HepG2 (cell line): ENCODE data around the gene LAMC3. TPM values are rescaled to one million over a fixed set of nuclear protein-coding genes. Genes with fewer than 3 reads are reported as not detected.

Experiments
- ATAC-seq: fragments of 200-7000 bp; cut with Tn5 transposase; 3 replicates; pipeline ENCODE4 v1.9.1; 2020; ENCODE audit warnings: mild to moderate bottlenecking, moderate library complexity
- BruUV-seq: library from RNA; stranded (reverse); fragments of 400-500 nt; replicated peaks from 2 replicates; lab custom pipeline; 2021; lab: Mats Ljungman, UMichigan
- CTCF ChIA-PET: fragments of 300-600 bp; formaldehyde crosslinking; extraction: SDS; loops from one replicate; lab custom pipeline; 2021; ENCODE audit warnings: low total read pairs, inconsistent platforms, low intra/inter-chr PET ratio; lab: Yijun Ruan, JAX
- POLR2A ChIA-PET: fragments of 350-600 bp; sonication (Branson Sonifier 250); formaldehyde crosslinking; loops from one replicate; lab custom pipeline; 2020; ENCODE audit warnings: antibody characterized with exemption, inconsistent platforms; lab: Yijun Ruan, JAX
- DNase-seq: peaks from one replicate; pipeline ENCODE4 v3.0.0-alpha.2; 2015; ENCODE audit warnings: low spot score
- FAIRE-seq: peaks from 3 replicates; lab custom pipeline; 2011; peaks lifted over from hg19 to GRCh38; lab: Jason Lieb, UNC
- H2AFZ ChIP-seq: one replicate; pipeline ENCODE4 v1.6.1; 2011; ENCODE audit warnings: low read length, inconsistent platforms
- H3K27ac ChIP-seq: fragments of 300-600 bp; 3 replicates; pipeline ENCODE4 v1.8.0; 2011; ENCODE audit warnings: mixed run types, mild to moderate bottlenecking, mixed read lengths, low read length, inconsistent platforms; ENCODE audit not compliant: insufficient read depth; ENCODE audit errors: extremely low read length
- H3K27me3 ChIP-seq, 2 experiments: fragments of 200-600 bp in 1 of 2; 2 replicates in 1 of 2; 3 replicates in 1 of 2; pipeline versions ENCODE4 v1.6.0 to v1.8.0; 2011; ENCODE audit warnings: low read length in 2 of 2, mild to moderate bottlenecking in 2 of 2, moderate library complexity in 2 of 2, inconsistent platforms in 1 of 2; ENCODE audit not compliant: insufficient read depth in 2 of 2, control insufficient read depth in 1 of 2
- H3K36me3 ChIP-seq, 2 experiments: fragments of 200-600 bp in 1 of 2; replicated peaks in 1 of 2; 2 replicates in 1 of 2; 3 replicates in 1 of 2; pipeline versions ENCODE4 v1.5.1 to v1.8.0; 2011; ENCODE audit warnings: low read length in 2 of 2, inconsistent platforms in 1 of 2; ENCODE audit not compliant: insufficient read depth in 2 of 2, control insufficient read depth in 1 of 2
- H3K4me1 ChIP-seq: 2 replicates; pipeline ENCODE4 v1.5.1; 2012; ENCODE audit warnings: low read length, inconsistent platforms; ENCODE audit not compliant: insufficient read depth
- H3K4me2 ChIP-seq: 2 replicates; pipeline ENCODE4 v1.6.0; 2011; ENCODE audit warnings: low read depth, low read length, inconsistent platforms
- H3K4me3 ChIP-seq, 3 experiments: fragments of 200-600 bp in 1 of 3; sonication (generic), shearing (Covaris generic) in 1 of 3; replicated peaks in 1 of 3; 2 replicates each; pipeline ENCODE4 v1.5.1; 2011 to 2016; ENCODE audit warnings: low read length in 3 of 3, inconsistent platforms in 2 of 3, low read depth in 2 of 3, mild to moderate bottlenecking in 2 of 3, control low read depth in 1 of 3, mixed read lengths in 1 of 3; ENCODE audit not compliant: insufficient read depth in 1 of 3
- H3K79me2 ChIP-seq: one replicate; pipeline ENCODE4 v1.6.1; 2011; ENCODE audit warnings: low read length, inconsistent platforms; ENCODE audit not compliant: insufficient read depth
- H3K9ac ChIP-seq: 2 replicates; pipeline ENCODE4 v1.6.0; 2011; ENCODE audit warnings: mild to moderate bottlenecking, low read depth, low read length, inconsistent platforms; ENCODE audit not compliant: insufficient read depth
- H3K9me3 ChIP-seq: 2 replicates; pipeline ENCODE4 v1.5.1; 2012; ENCODE audit warnings: mild to moderate bottlenecking, low read length
- H4K20me1 ChIP-seq: 2 replicates; pipeline ENCODE4 v1.6.0; 2011; ENCODE audit warnings: inconsistent platforms, mild to moderate bottlenecking, low read length, moderate library complexity; ENCODE audit not compliant: insufficient read depth
- EZH2 ChIP-seq: conservative IDR thresholded peaks from 2 replicates; pipeline ENCODE4 v1.6.1; 2012; ENCODE audit warnings: mild to moderate bottlenecking, low read depth, low read length, moderate library complexity
- HDAC2 ChIP-seq: sonication (generic); formaldehyde crosslinking; IDR thresholded peaks from 2 replicates; pipeline ENCODE4 v1.4.0; 2020; ENCODE audit warnings: missing genetic modification reagents
- IKZF5 ChIP-seq: IDR thresholded peaks from 2 replicates; pipeline ENCODE4 v1.6.1; 2018; ENCODE audit warnings: missing genetic modification reagents, mild to moderate bottlenecking, missing compliant biosample characterization
- MZF1 ChIP-seq: sonication (generic); formaldehyde crosslinking; IDR thresholded peaks from 2 replicates; pipeline ENCODE4 v1.8.1; 2023; ENCODE audit warnings: mild to moderate bottlenecking, missing genetic modification reagents, borderline replicate concordance
- ZNF180 ChIP-seq: sonication (generic); formaldehyde crosslinking; IDR thresholded peaks from 2 replicates; pipeline ENCODE4 v1.4.0; 2020; ENCODE audit warnings: low read depth, missing genetic modification reagents, borderline replicate concordance
- ZNF256 ChIP-seq: sonication (generic); formaldehyde crosslinking; conservative IDR thresholded peaks from 2 replicates; pipeline ENCODE4 v1.4.0; 2020; ENCODE audit warnings: missing genetic modification reagents
- ZNF3 ChIP-seq: IDR thresholded peaks from 2 replicates; pipeline ENCODE4 v1.7.0; 2017; ENCODE audit warnings: inconsistent platforms
- ZNF354B ChIP-seq: sonication (generic); formaldehyde crosslinking; IDR thresholded peaks from 2 replicates; pipeline ENCODE4 v1.8.0; 2022; ENCODE audit warnings: mild to moderate bottlenecking, missing genetic modification reagents
- ZNF547 ChIP-seq: sonication (generic); formaldehyde crosslinking; IDR thresholded peaks from 2 replicates; pipeline ENCODE4 v1.5.1; 2020; ENCODE audit warnings: mild to moderate bottlenecking, missing genetic modification reagents
- ZNF652 ChIP-seq: IDR thresholded peaks from 2 replicates; pipeline ENCODE4 v1.6.1; 2016; ENCODE audit warnings: low read depth, borderline replicate concordance
- ZNF691 ChIP-seq: sonication (generic); formaldehyde crosslinking; IDR thresholded peaks from 2 replicates; pipeline ENCODE4 v1.4.0; 2020; ENCODE audit warnings: missing genetic modification reagents, low read depth, mild to moderate bottlenecking, borderline replicate concordance
- ZNF737 ChIP-seq: sonication (generic); formaldehyde crosslinking; IDR thresholded peaks from 2 replicates; pipeline ENCODE4 v1.5.0; 2020; ENCODE audit warnings: missing genetic modification reagents, mild to moderate bottlenecking, borderline replicate concordance
- WGBS: methylation state at CpG from one replicate; pipeline ENCODE4 v1.1.6; 2017; ENCODE audit warnings: low lambda C conversion rate; 5-methylcytosine and 5-hydroxymethylcytosine counted together
- in situ Hi-C: cut with HindIII; loops from 2 replicates; pipeline ENCODE4 v1.10.0; 2017; ENCODE audit warnings: low pct_unique_long_range_greater_than_20kb; ENCODE audit not compliant: extremely low pct_ligation_motif_present
- intact Hi-C: fragments of 100-400 bp; cut with micrococcal nuclease; formaldehyde crosslinking; loops from one replicate; pipeline ENCODE4 v1.10.0; 2022; ENCODE audit not compliant: unreplicated experiment
- polyA plus RNA-seq, 8 experiments: library from polyadenylated mRNA; depleted of rRNA in 3 of 8; stranded (reverse) in 7 of 8; unstranded in 1 of 8; fragments of >200 nt; fragmentation: Illumina TruSeq in 4 of 8; extraction: Trizol in 4 of 8; gene quantifications; 2 replicates each; pipeline versions ENCODE4 v1.2.1 to v1.2.3, GENCODE V29; 2011 to 2016; ENCODE audit warnings: low read depth in 4 of 8, missing spikeins in 1 of 8, mixed read lengths in 1 of 8; ENCODE audit not compliant: insufficient read depth in 1 of 8
- total RNA-seq, 5 experiments: library from RNA; depleted of rRNA; stranded (reverse); fragments of >200 nt; fragmentation: Illumina TruSeq; extraction: Trizol; gene quantifications; 2 replicates each; pipeline ENCODE4 v1.2.3, GENCODE V29; 2016; ENCODE audit warnings: low read depth in 1 of 5
- TF ChIP-seq, protein P1 (sequence below): sonication (generic); formaldehyde crosslinking; IDR thresholded peaks from 2 replicates; pipeline ENCODE4 v1.8.0; 2022; ENCODE audit warnings: missing genetic modification reagents, mild to moderate bottlenecking, inconsistent platforms, borderline replicate concordance
- TF ChIP-seq, protein P2 (sequence below): sonication (generic); formaldehyde crosslinking; IDR thresholded peaks from 2 replicates; pipeline ENCODE4 v1.5.1; 2020; ENCODE audit warnings: missing genetic modification reagents, mild to moderate bottlenecking, borderline replicate concordance

LAMC3 gene
- total and polyA plus RNA-seq, 2 of the 13 experiments (the other 11 are each of a cell fraction or from before 2014, with no cell fraction given): 0.07 to 0.57 TPM

GRCh38 chr9:131033269-131034224 lies 24.6 kb downstream of the LAMC3 start (continued):
- no peak for TF ChIP-seq MZF1 (CRISPR knock-in tag)
- TF ChIP-seq HDAC2 (CRISPR knock-in tag): no peak
- no peak for TF ChIP-seq EZH2
- TF ChIP-seq, protein P1, sequence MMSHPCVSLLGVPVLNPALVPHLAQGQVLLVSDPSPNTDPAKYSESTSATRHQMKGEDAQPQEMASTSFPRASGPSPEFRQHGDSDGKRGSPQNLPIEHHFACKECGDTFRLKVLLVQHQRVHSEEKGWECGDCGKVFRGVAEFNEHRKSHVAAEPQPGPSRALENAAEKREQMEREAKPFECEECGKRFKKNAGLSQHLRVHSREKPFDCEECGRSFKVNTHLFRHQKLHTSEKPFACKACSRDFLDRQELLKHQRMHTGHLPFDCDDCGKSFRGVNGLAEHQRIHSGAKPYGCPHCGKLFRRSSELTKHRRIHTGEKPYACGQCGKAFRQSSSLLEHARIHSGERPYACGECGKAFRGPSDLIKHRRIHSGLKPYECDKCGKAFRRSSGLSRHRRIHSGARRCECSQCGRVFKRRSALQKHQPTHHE: no peak
- TF ChIP-seq ZNF256 (CRISPR knock-in tag): no peak

DNA sequence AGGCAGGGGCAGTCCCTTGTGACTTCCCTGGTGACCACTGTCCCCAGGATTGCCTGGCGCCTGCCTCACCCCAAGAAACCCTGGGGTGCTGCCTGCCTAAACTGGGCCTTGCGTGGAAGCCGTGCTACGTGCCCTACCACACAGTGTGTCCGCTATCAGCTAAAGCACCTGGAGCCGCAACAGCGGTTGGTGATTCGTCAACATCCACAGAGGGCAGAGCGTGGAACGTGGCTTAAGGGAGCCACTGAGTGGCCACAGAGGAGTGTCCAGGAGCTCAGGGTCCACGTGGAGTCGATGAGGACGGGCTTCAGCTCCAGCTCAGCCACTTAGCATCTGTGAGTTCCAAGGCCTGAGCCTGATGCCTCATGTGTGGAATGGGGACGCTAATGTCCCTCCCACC lies 25.3 kb downstream of the LAMC3 start:
- WGBS: no CpG with 5 or more reads among the region's 14 CpGs
- H3K36me3 ChIP-seq: no peaks in the 10 kb centered on the region
- H3K4me2 ChIP-seq: no peak overlapping the region
- no peak for FAIRE-seq
- CTCF ChIA-PET: no interaction called here
- H2AFZ ChIP-seq: no peak overlapping the region
- BruUV-seq: no TSS peak
- in situ Hi-C loops: no loop called here
- DNase-seq: no peak
- H3K9ac ChIP-seq: no peak overlapping the region
- TF ChIP-seq ZNF652 (CRISPR knock-in tag) (no peak), ZNF737 (CRISPR knock-in tag) (no peak), ZNF3 (CRISPR knock-in tag) (no peak), IKZF5 (CRISPR knock-in tag) (no peak), ZNF180 (CRISPR knock-in tag) (no peak), ZNF691 (CRISPR knock-in tag) (no peak), ZNF354B (CRISPR knock-in tag) (no peak), ZNF547 (no peak)
- TF ChIP-seq, protein P2, sequence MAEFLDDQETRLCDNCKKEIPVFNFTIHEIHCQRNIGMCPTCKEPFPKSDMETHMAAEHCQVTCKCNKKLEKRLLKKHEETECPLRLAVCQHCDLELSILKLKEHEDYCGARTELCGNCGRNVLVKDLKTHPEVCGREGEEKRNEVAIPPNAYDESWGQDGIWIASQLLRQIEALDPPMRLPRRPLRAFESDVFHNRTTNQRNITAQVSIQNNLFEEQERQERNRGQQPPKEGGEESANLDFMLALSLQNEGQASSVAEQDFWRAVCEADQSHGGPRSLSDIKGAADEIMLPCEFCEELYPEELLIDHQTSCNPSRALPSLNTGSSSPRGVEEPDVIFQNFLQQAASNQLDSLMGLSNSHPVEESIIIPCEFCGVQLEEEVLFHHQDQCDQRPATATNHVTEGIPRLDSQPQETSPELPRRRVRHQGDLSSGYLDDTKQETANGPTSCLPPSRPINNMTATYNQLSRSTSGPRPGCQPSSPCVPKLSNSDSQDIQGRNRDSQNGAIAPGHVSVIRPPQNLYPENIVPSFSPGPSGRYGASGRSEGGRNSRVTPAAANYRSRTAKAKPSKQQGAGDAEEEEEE: no peak
- H3K27ac ChIP-seq: no peak overlapping the region
- no peak for ATAC-seq
- no peaks in the 10 kb centered on the region for H3K4me1 ChIP-seq
- no peak overlapping the region for H3K4me3 ChIP-seq
- intact Hi-C loops: no loop called here
- no peaks in the 10 kb centered on the region for H4K20me1 ChIP-seq
- H3K79me2 ChIP-seq: no peaks in the 10 kb centered on the region
- POLR2A ChIA-PET: no interaction called here
- peaks cover 18 to 91% of the 10 kb centered on the region in 2 experiments; a peak in 4 of 5 replicates for H3K27me3 ChIP-seq
- H3K9me3 ChIP-seq: no peaks in the 10 kb centered on the region
